ENCODE measurements around the gene ZBTB7C. TPM values are rescaled to one million over a fixed set of nuclear protein-coding genes. Genes with fewer than 3 reads are reported as not detected.

The ZBTB7C gene
- polyA plus RNA-seq, 1 of the 3 experiments (the other 2 are of a cell fraction), result 0.05 TPM

DNA sequence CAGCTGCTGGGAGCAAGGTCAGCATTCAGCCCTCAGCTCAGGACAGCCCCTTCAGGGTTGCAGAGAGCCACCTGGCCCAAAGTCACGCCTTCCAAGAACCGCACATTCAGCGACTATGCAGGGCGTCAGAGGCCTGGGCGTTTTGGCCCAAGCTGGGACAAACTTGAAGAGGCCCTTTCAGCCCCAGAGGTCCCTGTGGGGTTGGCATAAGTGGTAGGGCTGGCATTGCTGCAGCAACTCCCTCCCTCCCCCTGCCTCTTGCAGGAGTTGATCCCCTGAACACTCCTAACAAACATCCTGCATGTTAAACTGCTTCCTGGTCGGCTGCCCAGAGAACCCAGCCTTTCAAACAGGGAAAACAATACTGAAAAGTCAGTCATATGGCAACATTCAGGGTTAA, 285.9 kb downstream of the ZBTB7C start:
- Histone ChIP-seq H3K9ac (no peak overlapping the region), H3K27me3 (ENCODE audit: insufficient read depth) (no peaks in the 10 kb centered on the region; the same call in 1 of the 2 replicates), H2AFZ (ENCODE audit: low read depth) (no peak overlapping the region), H3K36me3 (replicated peaks in 1 of 2; ENCODE audit: control insufficient read depth in 1 of 2, insufficient read depth in 2 of 2, low read length in 1 of 2) (no peaks in the 10 kb centered on the region), H3K9me2 (no peaks in the 10 kb centered on the region), H3K27ac (ENCODE audit: low read depth in 2 of 2, low read length in 1 of 2) (peak overlapping the region in 1 of 2 experiments; percentile 72; a peak in 2 of 4 replicates), H3F3A (replicated peaks; ENCODE audit: insufficient read depth) (no peaks in the 10 kb centered on the region), H3K4me3 (ENCODE audit: low read depth in 2 of 2, low read length in 1 of 2) (no peak overlapping the region), H3K4me2 (no peak overlapping the region), H3K79me2 (ENCODE audit: insufficient read depth) (no peaks in the 10 kb centered on the region), H4K20me1 (ENCODE audit: insufficient read depth) (no peaks in the 10 kb centered on the region), H3K4me1 (ENCODE audit: control insufficient read depth in 1 of 2, insufficient read depth in 2 of 2, low read depth in 1 of 2, low read length in 1 of 2) (peaks cover 0 to 59% of the 10 kb centered on the region in 2 experiments; a peak in 2 of 4 replicates), H3K9me3 (no peaks in the 10 kb centered on the region)
- CTCF ChIA-PET, result interaction anchor here (0.8 to 2.8 kb wide), 6 partner anchors 46 to 107 kb away, joined by 3 to 17 read pairs (median 4); no protein-coding TSS in a partner anchor
- DNase-seq, result no peak
- TF ChIP-seq SIN3A (IDR thresholded peaks at IDR 0.05; ENCODE audit: borderline replicate concordance, low read depth, low read length), result no peak
- TF ChIP-seq RXRA (IDR thresholded peaks at IDR 0.05; ENCODE audit: borderline replicate concordance, low read depth), result no peak
- TF ChIP-seq, protein P1, sequence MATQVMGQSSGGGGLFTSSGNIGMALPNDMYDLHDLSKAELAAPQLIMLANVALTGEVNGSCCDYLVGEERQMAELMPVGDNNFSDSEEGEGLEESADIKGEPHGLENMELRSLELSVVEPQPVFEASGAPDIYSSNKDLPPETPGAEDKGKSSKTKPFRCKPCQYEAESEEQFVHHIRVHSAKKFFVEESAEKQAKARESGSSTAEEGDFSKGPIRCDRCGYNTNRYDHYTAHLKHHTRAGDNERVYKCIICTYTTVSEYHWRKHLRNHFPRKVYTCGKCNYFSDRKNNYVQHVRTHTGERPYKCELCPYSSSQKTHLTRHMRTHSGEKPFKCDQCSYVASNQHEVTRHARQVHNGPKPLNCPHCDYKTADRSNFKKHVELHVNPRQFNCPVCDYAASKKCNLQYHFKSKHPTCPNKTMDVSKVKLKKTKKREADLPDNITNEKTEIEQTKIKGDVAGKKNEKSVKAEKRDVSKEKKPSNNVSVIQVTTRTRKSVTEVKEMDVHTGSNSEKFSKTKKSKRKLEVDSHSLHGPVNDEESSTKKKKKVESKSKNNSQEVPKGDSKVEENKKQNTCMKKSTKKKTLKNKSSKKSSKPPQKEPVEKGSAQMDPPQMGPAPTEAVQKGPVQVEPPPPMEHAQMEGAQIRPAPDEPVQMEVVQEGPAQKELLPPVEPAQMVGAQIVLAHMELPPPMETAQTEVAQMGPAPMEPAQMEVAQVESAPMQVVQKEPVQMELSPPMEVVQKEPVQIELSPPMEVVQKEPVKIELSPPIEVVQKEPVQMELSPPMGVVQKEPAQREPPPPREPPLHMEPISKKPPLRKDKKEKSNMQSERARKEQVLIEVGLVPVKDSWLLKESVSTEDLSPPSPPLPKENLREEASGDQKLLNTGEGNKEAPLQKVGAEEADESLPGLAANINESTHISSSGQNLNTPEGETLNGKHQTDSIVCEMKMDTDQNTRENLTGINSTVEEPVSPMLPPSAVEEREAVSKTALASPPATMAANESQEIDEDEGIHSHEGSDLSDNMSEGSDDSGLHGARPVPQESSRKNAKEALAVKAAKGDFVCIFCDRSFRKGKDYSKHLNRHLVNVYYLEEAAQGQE (IDR thresholded peaks at IDR 0.05; ENCODE audit: low read depth, low read length), result no peak
- no peak for TF ChIP-seq GABPA (IDR thresholded peaks at IDR 0.05; ENCODE audit: low read depth)
- TF ChIP-seq JUND (IDR thresholded peaks at IDR 0.05), result no peak
- POLR2A ChIA-PET, result no interaction called here
- WGBS (ENCODE audit: low lambda C conversion rate), result 47% methylated on average over 2 of the region's 6 CpGs

DNA sequence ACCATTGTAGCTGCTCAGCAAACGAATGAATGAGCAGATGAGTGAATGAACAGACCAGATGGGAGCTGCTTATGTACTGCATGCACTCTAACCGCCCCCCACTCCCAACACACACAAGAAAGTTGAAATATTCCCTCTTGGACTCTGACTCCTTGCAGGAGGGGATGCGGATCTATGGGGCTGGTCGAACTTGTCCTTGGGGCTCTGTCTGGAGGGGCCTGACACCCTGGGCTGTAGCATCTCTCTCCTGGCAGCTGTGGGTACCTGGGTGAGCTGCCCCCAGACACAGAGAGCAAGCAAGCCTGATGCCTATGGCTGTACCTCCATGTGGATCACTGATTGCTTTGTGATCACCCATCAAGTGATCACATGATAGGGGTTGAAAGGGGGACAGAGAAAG, 286.4 kb downstream of the ZBTB7C start:
- Histone ChIP-seq H3K4me2 (no peak overlapping the region), H3F3A (replicated peaks; ENCODE audit: insufficient read depth) (no peaks in the 10 kb centered on the region), H3K9ac (no peak overlapping the region), H3K79me2 (ENCODE audit: insufficient read depth) (no peaks in the 10 kb centered on the region), H4K20me1 (ENCODE audit: insufficient read depth) (no peaks in the 10 kb centered on the region), H2AFZ (ENCODE audit: low read depth) (no peak overlapping the region), H3K36me3 (replicated peaks in 1 of 2; ENCODE audit: control insufficient read depth in 1 of 2, insufficient read depth in 2 of 2, low read length in 1 of 2) (no peaks in the 10 kb centered on the region), H3K4me3 (ENCODE audit: low read depth in 2 of 2, low read length in 1 of 2) (no peak overlapping the region), H3K4me1 (ENCODE audit: control insufficient read depth in 1 of 2, insufficient read depth in 2 of 2, low read depth in 1 of 2, low read length in 1 of 2) (peaks cover 0 to 59% of the 10 kb centered on the region in 2 experiments; a peak in 2 of 4 replicates), H3K27me3 (ENCODE audit: insufficient read depth) (no peaks in the 10 kb centered on the region; the same call in 1 of the 2 replicates), H3K9me2 (no peaks in the 10 kb centered on the region), H3K27ac (ENCODE audit: low read depth in 2 of 2, low read length in 1 of 2) (no peak overlapping the region; a peak in 1 of 4 replicates), H3K9me3 (no peaks in the 10 kb centered on the region)
- ChIA-PET POLR2A (interaction anchor here (2.6 kb wide), 1 partner anchor 13 kb away, joined by 6 read pairs; no protein-coding TSS in a partner anchor), CTCF (interaction anchor here (1.1 to 2.8 kb wide), 2 partner anchors 46 to 92 kb away, joined by 3 to 17 read pairs; no protein-coding TSS in a partner anchor)
- DNase-seq, result no peak
- WGBS (ENCODE audit: low lambda C conversion rate), result 69% methylated on average over 3 of the region's 4 CpGs
- TF ChIP-seq, protein P1 (IDR thresholded peaks at IDR 0.05; ENCODE audit: low read depth, low read length), result no peak
- no peak for TF ChIP-seq RAD21 (IDR thresholded peaks at IDR 0.05; ENCODE audit: low read length)
- no peak for TF ChIP-seq JUND (IDR thresholded peaks at IDR 0.05)
- TF ChIP-seq, protein P2, sequence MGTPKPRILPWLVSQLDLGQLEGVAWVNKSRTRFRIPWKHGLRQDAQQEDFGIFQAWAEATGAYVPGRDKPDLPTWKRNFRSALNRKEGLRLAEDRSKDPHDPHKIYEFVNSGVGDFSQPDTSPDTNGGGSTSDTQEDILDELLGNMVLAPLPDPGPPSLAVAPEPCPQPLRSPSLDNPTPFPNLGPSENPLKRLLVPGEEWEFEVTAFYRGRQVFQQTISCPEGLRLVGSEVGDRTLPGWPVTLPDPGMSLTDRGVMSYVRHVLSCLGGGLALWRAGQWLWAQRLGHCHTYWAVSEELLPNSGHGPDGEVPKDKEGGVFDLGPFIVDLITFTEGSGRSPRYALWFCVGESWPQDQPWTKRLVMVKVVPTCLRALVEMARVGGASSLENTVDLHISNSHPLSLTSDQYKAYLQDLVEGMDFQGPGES (IDR thresholded peaks at IDR 0.05; ENCODE audit: low read depth, low read length), result no peak
- TF ChIP-seq, protein P3, sequence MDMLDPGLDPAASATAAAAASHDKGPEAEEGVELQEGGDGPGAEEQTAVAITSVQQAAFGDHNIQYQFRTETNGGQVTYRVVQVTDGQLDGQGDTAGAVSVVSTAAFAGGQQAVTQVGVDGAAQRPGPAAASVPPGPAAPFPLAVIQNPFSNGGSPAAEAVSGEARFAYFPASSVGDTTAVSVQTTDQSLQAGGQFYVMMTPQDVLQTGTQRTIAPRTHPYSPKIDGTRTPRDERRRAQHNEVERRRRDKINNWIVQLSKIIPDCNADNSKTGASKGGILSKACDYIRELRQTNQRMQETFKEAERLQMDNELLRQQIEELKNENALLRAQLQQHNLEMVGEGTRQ (IDR thresholded peaks at IDR 0.05; ENCODE audit: borderline replicate concordance, low read depth, low read length), result no peak
- TF ChIP-seq CHD2 (IDR thresholded peaks at IDR 0.05; ENCODE audit: low read length, partially characterized antibody), result no peak
- no peak for TF ChIP-seq FOSL2 (IDR thresholded peaks at IDR 0.05; ENCODE audit: borderline replicate concordance, low read depth)
- no peak for TF ChIP-seq RXRA (IDR thresholded peaks at IDR 0.05; ENCODE audit: borderline replicate concordance, low read depth)
- TF ChIP-seq, protein P4, sequence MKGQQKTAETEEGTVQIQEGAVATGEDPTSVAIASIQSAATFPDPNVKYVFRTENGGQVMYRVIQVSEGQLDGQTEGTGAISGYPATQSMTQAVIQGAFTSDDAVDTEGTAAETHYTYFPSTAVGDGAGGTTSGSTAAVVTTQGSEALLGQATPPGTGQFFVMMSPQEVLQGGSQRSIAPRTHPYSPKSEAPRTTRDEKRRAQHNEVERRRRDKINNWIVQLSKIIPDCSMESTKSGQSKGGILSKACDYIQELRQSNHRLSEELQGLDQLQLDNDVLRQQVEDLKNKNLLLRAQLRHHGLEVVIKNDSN (IDR thresholded peaks at IDR 0.05; ENCODE audit: borderline replicate concordance, low read depth), result no peak
- no peak for TF ChIP-seq GABPA (IDR thresholded peaks at IDR 0.05; ENCODE audit: low read depth)
- no peak for TF ChIP-seq GATA2 (CRISPR knock-in tag; IDR thresholded peaks at IDR 0.05)
- no peak for TF ChIP-seq NFIC (IDR thresholded peaks at IDR 0.05; ENCODE audit: borderline replicate concordance)
- TF ChIP-seq MEF2A (IDR thresholded peaks at IDR 0.05; ENCODE audit: borderline replicate concordance, low read depth), result no peak
- TF ChIP-seq EZH2phosphoT487 (IDR thresholded peaks at IDR 0.05; ENCODE audit: borderline replicate concordance, low read depth), result no peak
- TF ChIP-seq YY1 (IDR thresholded peaks at IDR 0.05; ENCODE audit: low read depth), result no peak

Data from SK-N-SH (cell line).